H9 (cell line): ENCODE results near the gene PRR5L. TPM values are rescaled to one million over a fixed set of nuclear protein-coding genes. Genes with fewer than 3 reads are reported as not detected.

Experiments used
- DNase-seq: peaks from one replicate; pipeline ENCODE4 v3.0.0-alpha.2; 2017
- H2AFZ ChIP-seq: one replicate; pipeline ENCODE4 v1.6.1; 2013; ENCODE audit warnings: mild to moderate bottlenecking, low read length, control low read depth, moderate library complexity
- H2AK5ac ChIP-seq: 2 replicates; pipeline ENCODE4 v1.6.1; 2013; ENCODE audit warnings: low read length, control low read depth, mixed read lengths; ENCODE audit not compliant: insufficient read length
- H2BK120ac ChIP-seq: one replicate; pipeline ENCODE4 v1.6.1; 2013; ENCODE audit warnings: low read depth, mild to moderate bottlenecking, low read length, control low read depth, inconsistent platforms; ENCODE audit not compliant: poor library complexity, severe bottlenecking
- H2BK12ac ChIP-seq: 2 replicates; pipeline ENCODE4 v1.6.1; 2013; ENCODE audit warnings: low read length, control low read depth, mixed read lengths, low read depth; ENCODE audit not compliant: insufficient read length
- H2BK15ac ChIP-seq: 2 replicates; pipeline ENCODE4 v1.6.1; 2013; ENCODE audit warnings: low read depth, low read length, control low read depth
- H2BK20ac ChIP-seq: one replicate; pipeline ENCODE4 v1.6.1; 2013; ENCODE audit warnings: low read depth, mild to moderate bottlenecking, low read length, control low read depth, inconsistent platforms; ENCODE audit not compliant: poor library complexity, severe bottlenecking
- H2BK5ac ChIP-seq: 2 replicates; pipeline ENCODE4 v1.6.1; 2013; ENCODE audit warnings: low read length, control low read depth, mixed read lengths; ENCODE audit not compliant: insufficient read length
- H3K14ac ChIP-seq: 2 replicates; pipeline ENCODE4 v1.6.1; 2013; ENCODE audit warnings: low read length, control low read depth; ENCODE audit not compliant: insufficient read depth
- H3K18ac ChIP-seq: 2 replicates; pipeline ENCODE4 v1.6.1; 2013; ENCODE audit warnings: low read depth, mild to moderate bottlenecking, mixed read lengths, low read length, control low read depth; ENCODE audit not compliant: insufficient read length
- H3K23ac ChIP-seq: 2 replicates; pipeline ENCODE4 v1.6.1; 2013; ENCODE audit warnings: low read length, control low read depth, mixed read lengths, low read depth; ENCODE audit not compliant: insufficient read length
- H3K23me2 ChIP-seq: 2 replicates; pipeline ENCODE4 v1.6.1; 2013; ENCODE audit warnings: low read depth, mild to moderate bottlenecking, mixed read lengths, low read length, control low read depth; ENCODE audit not compliant: insufficient read length, poor library complexity, severe bottlenecking
- H3K27ac ChIP-seq: 2 replicates; pipeline ENCODE4 v1.5.1; 2013; ENCODE audit warnings: low read length, control low read depth, mixed read lengths, low read depth; ENCODE audit not compliant: insufficient read length
- H3K27me3 ChIP-seq: 2 replicates; pipeline ENCODE4 v1.6.1; 2013; ENCODE audit warnings: low read length, control low read depth, inconsistent platforms; ENCODE audit not compliant: insufficient read depth
- H3K4ac ChIP-seq: 2 replicates; pipeline ENCODE4 v1.6.1; 2013; ENCODE audit warnings: low read depth, mild to moderate bottlenecking, control low read depth, inconsistent platforms, low read length, moderate library complexity
- H3K4me1 ChIP-seq: 2 replicates; pipeline ENCODE4 v1.6.1; 2013; ENCODE audit warnings: low read length, control low read depth, inconsistent platforms; ENCODE audit not compliant: insufficient read depth
- H3K4me2 ChIP-seq: 2 replicates; pipeline ENCODE4 v1.6.1; 2013; ENCODE audit warnings: low read length, control low read depth, mixed read lengths; ENCODE audit not compliant: insufficient read length, insufficient read depth
- H3K56ac ChIP-seq: 2 replicates; pipeline ENCODE4 v1.6.1; 2013; ENCODE audit warnings: low read depth, mild to moderate bottlenecking, mixed read lengths, low read length, control low read depth; ENCODE audit not compliant: insufficient read length
- H3K79me1 ChIP-seq: 2 replicates; pipeline ENCODE4 v1.6.1; 2013; ENCODE audit warnings: low read depth, mild to moderate bottlenecking, moderate library complexity, low read length, control low read depth, inconsistent platforms; ENCODE audit not compliant: insufficient read depth, poor library complexity, severe bottlenecking
- H3K79me2 ChIP-seq: 2 replicates; pipeline ENCODE4 v1.6.1; 2013; ENCODE audit warnings: low read length, control low read depth, inconsistent platforms; ENCODE audit not compliant: insufficient read depth
- H3K9ac ChIP-seq: 2 replicates; pipeline ENCODE4 v1.6.1; 2013; ENCODE audit warnings: low read length, control low read depth, mixed read lengths; ENCODE audit not compliant: insufficient read length; ENCODE audit errors: extremely low read depth
- H3K9me3 ChIP-seq: one replicate; pipeline ENCODE4 v1.6.1; 2013; ENCODE audit warnings: low read depth, low read length, inconsistent platforms; ENCODE audit not compliant: control insufficient read depth
- H3T11ph ChIP-seq: one replicate; pipeline ENCODE4 v1.6.1; 2013; ENCODE audit warnings: mild to moderate bottlenecking, low read length, control low read depth, inconsistent platforms
- H4K20me1 ChIP-seq: one replicate; pipeline ENCODE4 v1.6.1; 2013; ENCODE audit not compliant: control insufficient read depth, insufficient read length, insufficient read depth
- H4K5ac ChIP-seq: 2 replicates; pipeline ENCODE4 v1.6.1; 2013; ENCODE audit warnings: low read depth, mild to moderate bottlenecking, mixed read lengths, low read length, control low read depth; ENCODE audit not compliant: insufficient read length
- H4K8ac ChIP-seq: replicated peaks from 2 replicates; pipeline ENCODE4 v1.6.1; 2013; ENCODE audit warnings: low read length, control low read depth, mixed read lengths, low read depth; ENCODE audit not compliant: insufficient read length
- H4K91ac ChIP-seq: 2 replicates; pipeline ENCODE4 v1.6.1; 2013; ENCODE audit warnings: low read depth, mild to moderate bottlenecking, moderate library complexity, mixed read lengths, low read length, control low read depth; ENCODE audit not compliant: insufficient read length
- H3K27ac Mint-ChIP-seq, 3 experiments: 2 replicates in 2 of 3; 3 replicates in 1 of 3; pipeline ENCODE4 v1.8.0; 2020 to 2021; ENCODE audit warnings: mixed read lengths in 3 of 3, mild to moderate bottlenecking in 1 of 3, moderate library complexity in 1 of 3
- H3K27me3 Mint-ChIP-seq: 2 replicates; pipeline ENCODE4 v1.8.0; 2021; ENCODE audit warnings: low read depth, mild to moderate bottlenecking, moderate library complexity, mixed read lengths
- H3K36me3 Mint-ChIP-seq, 3 experiments: 2 replicates in 2 of 3; 3 replicates in 1 of 3; pipeline ENCODE4 v1.8.0; 2020 to 2021; ENCODE audit warnings: low read depth in 3 of 3, mixed read lengths in 3 of 3; ENCODE audit not compliant: insufficient read depth in 1 of 3
- H3K4me1 Mint-ChIP-seq, 2 experiments: 2 replicates each; pipeline ENCODE4 v1.8.0; 2020; ENCODE audit warnings: mixed read lengths in 2 of 2
- H3K4me3 Mint-ChIP-seq, 2 experiments: 2 replicates in 1 of 2; 3 replicates in 1 of 2; pipeline ENCODE4 v1.8.0; 2020 to 2021; ENCODE audit warnings: mild to moderate bottlenecking in 2 of 2, mixed read lengths in 2 of 2, moderate library complexity in 1 of 2
- H3K9me3 Mint-ChIP-seq, 2 experiments: 2 replicates in 1 of 2; 3 replicates in 1 of 2; pipeline ENCODE4 v1.8.0; 2020; ENCODE audit warnings: mild to moderate bottlenecking in 2 of 2, mixed read lengths in 2 of 2, moderate library complexity in 1 of 2
- WGBS: extraction: QIAGEN DNeasy Blood & Tissue Kit; methylation state at CpG from one replicate; pipeline ENCODE4 v1.1.7; 2013; ENCODE audit warnings: missing lambda C conversion rate, low lambda C conversion rate, mixed read lengths; ENCODE audit not compliant: insufficient read length; ENCODE audit errors: extremely low coverage; 5-methylcytosine and 5-hydroxymethylcytosine counted together
- total RNA-seq: library from RNA; stranded (reverse); gene quantifications from 2 replicates; pipeline ENCODE4 v1.2.1, GENCODE V29; 2021
- TF ChIP-seq, protein P1 (sequence below): fragments of 200-600 bp; sonication (generic); conservative IDR thresholded peaks from 3 replicates; pipeline ENCODE4 v1.8.0; 2021; ENCODE audit warnings: antibody characterized with exemption, mild to moderate bottlenecking

PRR5L gene
- total RNA-seq, 1 experiment from 2014 or later, result 5.6 TPM

GRCh38 chr11:36342327-36342726 lies 46.2 kb downstream of the PRR5L start:
- Histone ChIP-seq H3T11ph (no peak overlapping the region), H3K4me1 (no peaks in the 10 kb centered on the region)

More at GRCh38 chr11:36342327-36342726, 46.2 kb downstream of the PRR5L start:
- H3K27me3 ChIP-seq, result no peaks in the 10 kb centered on the region
- WGBS, result no CpG with 5 or more reads among the region's 5 CpGs
- H3K9me3 Mint-ChIP-seq, result no peaks in the 10 kb centered on the region
- H3K27ac ChIP-seq, result no peak overlapping the region
- no peaks in the 10 kb centered on the region for H3K36me3 Mint-ChIP-seq
- no peaks in the 10 kb centered on the region for H3K79me2 ChIP-seq
- no peak for DNase-seq
- H3K23ac ChIP-seq, result no peak overlapping the region
- TF ChIP-seq, protein P1, sequence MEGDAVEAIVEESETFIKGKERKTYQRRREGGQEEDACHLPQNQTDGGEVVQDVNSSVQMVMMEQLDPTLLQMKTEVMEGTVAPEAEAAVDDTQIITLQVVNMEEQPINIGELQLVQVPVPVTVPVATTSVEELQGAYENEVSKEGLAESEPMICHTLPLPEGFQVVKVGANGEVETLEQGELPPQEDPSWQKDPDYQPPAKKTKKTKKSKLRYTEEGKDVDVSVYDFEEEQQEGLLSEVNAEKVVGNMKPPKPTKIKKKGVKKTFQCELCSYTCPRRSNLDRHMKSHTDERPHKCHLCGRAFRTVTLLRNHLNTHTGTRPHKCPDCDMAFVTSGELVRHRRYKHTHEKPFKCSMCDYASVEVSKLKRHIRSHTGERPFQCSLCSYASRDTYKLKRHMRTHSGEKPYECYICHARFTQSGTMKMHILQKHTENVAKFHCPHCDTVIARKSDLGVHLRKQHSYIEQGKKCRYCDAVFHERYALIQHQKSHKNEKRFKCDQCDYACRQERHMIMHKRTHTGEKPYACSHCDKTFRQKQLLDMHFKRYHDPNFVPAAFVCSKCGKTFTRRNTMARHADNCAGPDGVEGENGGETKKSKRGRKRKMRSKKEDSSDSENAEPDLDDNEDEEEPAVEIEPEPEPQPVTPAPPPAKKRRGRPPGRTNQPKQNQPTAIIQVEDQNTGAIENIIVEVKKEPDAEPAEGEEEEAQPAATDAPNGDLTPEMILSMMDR, result no peak
- H2BK12ac ChIP-seq, result no peak overlapping the region
- H2BK5ac ChIP-seq, result no peak overlapping the region
- no peak overlapping the region for H4K5ac ChIP-seq
- H4K20me1 ChIP-seq, result no peaks in the 10 kb centered on the region
- no peak overlapping the region for H2AFZ ChIP-seq
- no peak overlapping the region for H3K9ac ChIP-seq
- no peak overlapping the region for H3K56ac ChIP-seq
- H3K9me3 ChIP-seq, result no peaks in the 10 kb centered on the region
- no peaks in the 10 kb centered on the region for H3K23me2 ChIP-seq
- H4K91ac ChIP-seq, result no peak overlapping the region
- no peak overlapping the region for H3K4me3 Mint-ChIP-seq
- no peak overlapping the region for H3K14ac ChIP-seq
- H2BK20ac ChIP-seq, result no peak overlapping the region
- no peak overlapping the region for H4K8ac ChIP-seq
- no peak overlapping the region for H2BK15ac ChIP-seq
- no peak overlapping the region for H3K4me2 ChIP-seq
- H3K4me1 Mint-ChIP-seq, result no peaks in the 10 kb centered on the region
- peak overlapping the region in 1 of 3 experiments; percentile 14; a peak in 1 of 7 replicates for H3K27ac Mint-ChIP-seq
- H2BK120ac ChIP-seq, result no peak overlapping the region
- H3K27me3 Mint-ChIP-seq, result peaks cover 3% of the 10 kb centered on the region
- no peak overlapping the region for H3K18ac ChIP-seq
- H3K4ac ChIP-seq, result no peak overlapping the region
- no peak overlapping the region for H2AK5ac ChIP-seq
- H3K79me1 ChIP-seq, result no peaks in the 10 kb centered on the region
